Occipital lobe (tissue), 2 donors: ENCODE measurements around the gene UMPS. TPM values are rescaled to one million over a fixed set of nuclear protein-coding genes. Genes with fewer than 3 reads are reported as not detected.
"Not testable (repeated sequence)": the region's sequence is repeated elsewhere in the genome, so short reads cannot be mapped to it uniquely, and the experiment has no call there.

Experiments used
- DNase-seq: peaks from one replicate; lab custom pipeline; 2025; lab: John Stamatoyannopoulos, UW
- total RNA-seq: library from RNA; depleted of rRNA; stranded (reverse); fragments of >200 nt; gene quantifications from one replicate; pipeline ENCODE4 v1.2.3, GENCODE V29; 2014

UMPS gene
- total RNA-seq, 1 donor from 2014 or later, result 59.9 TPM

DNA sequence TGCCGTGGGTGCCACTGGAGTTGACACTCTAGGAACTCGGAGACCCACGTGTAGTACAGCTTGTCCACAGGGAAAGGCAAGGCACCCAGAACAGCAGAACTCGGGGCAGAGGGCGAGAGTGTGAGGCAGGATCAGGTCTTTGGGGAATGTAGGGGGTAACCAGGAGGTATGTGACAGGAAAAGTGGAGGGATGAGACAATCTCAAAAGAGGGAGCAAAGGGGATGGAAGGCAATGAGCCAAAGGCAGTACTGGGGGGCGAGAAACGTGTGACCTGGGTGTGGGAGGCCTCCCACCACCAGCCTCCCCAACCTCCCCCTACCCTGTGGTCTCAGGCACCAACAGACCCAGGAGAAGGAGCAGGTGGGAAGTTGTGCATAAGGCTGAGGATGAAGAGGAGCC lies 48.9 kb downstream of the UMPS start:
- no peak for DNase-seq

GRCh38 chr3:124779751-124780191 lies 49.5 kb downstream of the UMPS start:
- DNase-seq, result no peak

DNA sequence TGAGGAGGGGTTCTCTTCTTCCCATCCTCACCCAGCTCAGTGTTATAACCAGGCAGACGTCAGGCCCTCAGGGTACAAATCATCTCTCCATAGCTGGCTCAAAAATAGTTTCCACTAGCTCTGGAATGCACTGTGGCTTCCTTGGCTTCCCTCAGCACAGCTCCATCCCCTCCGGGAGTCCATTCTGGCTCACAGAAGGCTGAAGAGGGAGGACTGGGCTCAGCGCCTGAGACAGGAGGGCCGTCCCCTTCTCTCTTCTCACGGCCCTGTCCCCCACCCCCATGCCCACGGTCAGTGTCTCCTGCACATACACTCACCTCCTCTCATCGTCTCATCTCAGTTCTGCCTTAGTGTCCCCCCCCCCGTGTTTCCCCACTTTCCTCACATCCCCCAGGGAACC lies 50.1 kb downstream of the UMPS start:
- no peak for DNase-seq

DNA sequence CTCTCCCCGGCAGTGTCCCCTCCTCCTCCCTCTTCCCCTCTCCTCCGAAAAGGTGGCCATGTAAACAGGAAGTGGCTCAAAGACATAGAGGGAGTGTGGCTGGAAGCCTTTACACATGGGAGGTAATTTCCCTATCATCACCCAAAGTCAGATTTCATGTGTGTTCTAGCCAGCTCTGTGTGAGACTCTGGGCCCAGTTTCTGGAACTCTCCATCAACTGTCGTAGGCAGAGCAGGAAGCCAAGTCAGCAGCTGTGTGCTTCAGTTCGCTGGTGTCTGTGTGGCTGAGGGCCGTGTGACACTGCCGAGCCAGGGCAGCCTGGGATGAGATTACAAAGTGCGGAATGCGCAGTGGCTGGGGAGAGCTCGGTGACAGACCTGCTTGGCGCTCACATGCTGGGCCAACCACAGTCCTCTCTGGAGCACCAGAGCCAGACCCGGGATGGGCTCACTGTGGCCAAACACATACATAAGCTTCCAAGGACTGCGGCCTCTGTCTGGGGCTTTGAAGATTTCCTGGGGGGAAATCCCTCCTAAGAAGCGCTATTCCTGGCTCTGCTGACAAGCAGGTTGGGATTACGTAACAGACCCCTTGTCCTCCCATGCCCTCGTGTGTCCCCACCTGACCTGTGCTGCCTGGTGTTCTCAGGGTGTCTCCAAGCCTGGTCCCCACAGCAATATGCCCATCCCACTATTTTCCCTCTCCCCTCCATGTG lies 50.7 kb downstream of the UMPS start:
- DNase-seq, result no peak

DNA sequence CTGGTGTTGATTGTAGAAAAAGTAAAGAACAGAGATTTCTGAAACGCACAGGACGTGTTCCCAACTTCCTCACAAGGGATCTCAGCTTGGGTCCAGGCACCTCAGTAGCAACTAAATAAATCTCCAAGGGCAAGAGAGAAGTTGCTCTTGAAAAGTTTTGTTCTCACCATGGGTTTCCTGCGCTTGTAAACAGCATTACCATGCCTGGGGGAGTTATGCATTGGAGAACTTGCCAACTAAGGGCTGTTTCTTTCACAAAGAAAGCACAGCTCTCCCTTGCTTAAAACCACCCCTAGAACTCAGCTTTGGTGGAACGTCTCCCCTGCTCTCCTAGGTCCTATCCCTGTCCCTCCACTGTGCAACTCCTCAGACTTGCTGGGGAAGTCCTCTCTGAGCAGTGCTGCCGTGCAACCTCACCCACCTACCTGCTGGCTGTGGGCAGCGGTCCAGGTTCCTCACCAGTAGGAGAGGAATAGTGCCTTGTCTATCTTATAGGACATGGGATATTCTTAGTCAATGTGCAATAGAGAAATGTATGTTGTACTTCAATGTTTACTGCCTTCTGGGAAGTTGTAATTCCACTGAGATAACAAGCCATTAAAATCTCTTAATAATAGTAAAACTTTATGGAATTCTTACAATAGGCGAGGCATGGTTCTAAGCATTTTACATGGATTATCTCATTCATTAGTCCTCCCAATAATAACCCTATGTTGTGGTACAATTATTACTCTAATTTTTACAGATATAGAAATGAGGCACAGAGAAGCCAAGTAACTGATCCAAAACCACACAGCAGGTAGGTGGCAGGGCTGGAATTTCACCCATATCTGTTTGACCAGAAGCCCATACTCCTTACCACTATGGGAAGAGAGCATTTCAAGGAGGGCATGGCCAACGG lies 51.5 kb downstream of the UMPS start:
- no peak for DNase-seq

DNA sequence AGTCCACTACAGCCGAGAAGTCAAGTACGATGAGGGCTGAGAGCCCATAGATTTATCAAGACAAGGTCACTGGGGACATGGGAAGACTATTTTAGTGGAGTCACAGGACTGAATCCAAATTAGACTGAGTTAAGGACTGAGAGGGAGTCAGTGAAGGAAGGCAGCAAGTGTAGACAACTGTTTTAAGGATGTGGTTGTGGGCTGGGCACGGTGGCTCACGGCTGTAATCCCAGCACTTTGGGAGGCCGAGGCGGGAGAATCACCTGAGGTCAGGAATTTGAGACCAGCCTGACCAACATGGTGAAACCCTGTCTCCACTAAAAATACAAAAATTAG lies 52.1 kb downstream of the UMPS start:
- not testable (repeated sequence) for DNase-seq

DNA sequence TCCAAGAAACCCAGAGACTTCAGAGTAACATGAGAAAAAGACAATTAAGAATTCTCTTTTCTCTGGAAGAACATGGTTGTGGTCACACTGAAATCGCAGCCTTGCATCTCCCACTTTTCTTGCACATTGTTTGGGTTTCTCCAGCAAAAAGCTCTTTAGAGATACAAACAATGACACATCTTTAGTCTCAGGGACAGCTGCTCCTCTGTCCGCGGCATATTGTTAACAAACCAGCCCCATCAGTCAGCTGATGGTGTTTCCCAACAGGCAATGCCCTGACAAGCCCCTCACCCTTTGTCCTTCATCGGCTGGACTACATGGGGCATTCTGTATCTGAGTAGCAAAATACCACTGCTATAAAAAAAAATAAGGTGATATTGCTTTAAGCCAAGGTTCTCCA lies 53.4 kb downstream of the UMPS start:
- DNase-seq, result no peak

- DNase-seq, result no peak
Measured at GRCh38 chr3:124784686-124785382, 54.6 kb downstream of the UMPS start.

GRCh38 chr3:124785973-124786372 lies 55.7 kb downstream of the UMPS start:
- no peak for DNase-seq

GRCh38 chr3:124786511-124787241 lies 56.4 kb downstream of the UMPS start:
- no peak for DNase-seq

- no peak for DNase-seq
Measured at GRCh38 chr3:124787476-124788195, 57.4 kb downstream of the UMPS start.

DNA sequence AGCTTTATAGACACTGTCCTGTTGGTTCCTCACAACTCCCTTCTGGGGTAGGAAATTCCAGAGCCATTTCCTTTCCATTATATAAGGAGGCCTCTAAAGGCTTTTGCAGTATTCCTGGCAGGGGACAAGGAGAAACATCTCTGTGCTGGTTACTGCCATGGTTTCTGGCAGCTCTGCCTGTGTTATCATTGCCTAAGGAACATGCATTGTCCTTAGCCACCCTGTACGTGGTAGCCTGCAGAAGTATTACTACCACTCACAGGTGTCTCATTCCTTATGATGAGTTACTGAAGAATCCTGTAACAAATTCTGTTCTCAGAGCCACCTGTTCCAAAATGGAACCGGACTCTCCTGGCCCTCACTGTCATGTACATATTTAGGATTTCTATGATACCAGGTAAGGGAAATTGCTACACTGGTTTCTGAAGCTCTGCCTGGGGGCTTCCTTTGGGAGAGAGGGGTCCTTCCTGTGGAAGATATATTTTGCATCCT lies 58.0 kb downstream of the UMPS start:
- no peak for DNase-seq

- DNase-seq, result not testable (repeated sequence)
Measured at GRCh38 chr3:124789103-124789502, 58.9 kb downstream of the UMPS start.

DNA sequence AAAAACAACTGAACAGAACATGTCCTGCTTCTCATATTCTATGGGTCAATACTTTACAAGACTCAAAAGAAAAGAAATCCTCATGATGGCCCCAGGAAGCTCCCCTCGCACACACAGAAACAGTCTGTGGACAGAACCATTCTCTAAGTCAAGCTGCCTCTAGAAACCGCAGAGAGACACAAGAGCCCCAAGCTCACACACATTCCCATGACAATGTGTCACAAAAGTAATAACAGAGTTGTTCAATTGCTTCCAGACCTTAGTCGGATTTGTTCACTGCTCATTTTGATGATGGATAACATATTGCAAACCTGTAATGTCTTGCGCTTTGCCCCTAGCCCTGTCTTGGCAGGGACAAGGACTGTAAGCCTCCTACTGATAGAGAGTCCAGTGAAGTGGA lies 60.9 kb downstream of the UMPS start:
- no peak for DNase-seq

- no peak for DNase-seq
Measured at GRCh38 chr3:124791639-124792151, 61.4 kb downstream of the UMPS start.

DNA sequence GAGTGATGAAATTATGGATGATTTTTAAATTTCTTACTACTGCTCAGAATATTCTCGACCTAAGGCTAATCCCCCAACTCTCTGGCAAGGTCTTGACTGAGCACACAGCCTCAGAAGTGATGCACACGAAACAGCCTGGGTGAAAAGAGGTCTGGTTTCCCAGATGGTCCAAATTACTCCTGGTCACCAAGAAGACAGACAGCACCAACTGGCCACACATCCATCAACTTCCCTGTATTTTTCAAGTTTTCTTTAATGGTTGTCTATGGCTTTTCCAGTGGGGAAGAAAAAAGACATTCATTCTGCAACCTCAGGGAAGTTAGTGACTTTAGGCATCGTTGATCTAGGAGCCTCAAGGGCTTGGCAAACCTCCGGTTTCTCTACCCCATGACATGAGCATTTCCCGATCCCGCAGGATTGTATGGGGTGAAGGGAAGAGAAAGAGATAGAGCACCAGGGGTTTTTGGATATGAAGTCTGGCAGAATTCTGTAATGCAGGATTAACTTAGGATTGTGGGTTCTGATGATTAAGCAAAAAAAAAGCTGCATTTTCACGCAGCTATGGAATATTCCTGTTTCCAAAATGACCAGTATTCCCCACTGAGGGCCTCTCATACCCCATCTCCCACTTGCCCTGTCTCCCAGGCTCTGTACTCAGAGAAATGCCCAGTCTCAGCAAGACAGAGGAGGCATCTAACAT lies 62.2 kb downstream of the UMPS start:
- DNase-seq, result no peak

DNA sequence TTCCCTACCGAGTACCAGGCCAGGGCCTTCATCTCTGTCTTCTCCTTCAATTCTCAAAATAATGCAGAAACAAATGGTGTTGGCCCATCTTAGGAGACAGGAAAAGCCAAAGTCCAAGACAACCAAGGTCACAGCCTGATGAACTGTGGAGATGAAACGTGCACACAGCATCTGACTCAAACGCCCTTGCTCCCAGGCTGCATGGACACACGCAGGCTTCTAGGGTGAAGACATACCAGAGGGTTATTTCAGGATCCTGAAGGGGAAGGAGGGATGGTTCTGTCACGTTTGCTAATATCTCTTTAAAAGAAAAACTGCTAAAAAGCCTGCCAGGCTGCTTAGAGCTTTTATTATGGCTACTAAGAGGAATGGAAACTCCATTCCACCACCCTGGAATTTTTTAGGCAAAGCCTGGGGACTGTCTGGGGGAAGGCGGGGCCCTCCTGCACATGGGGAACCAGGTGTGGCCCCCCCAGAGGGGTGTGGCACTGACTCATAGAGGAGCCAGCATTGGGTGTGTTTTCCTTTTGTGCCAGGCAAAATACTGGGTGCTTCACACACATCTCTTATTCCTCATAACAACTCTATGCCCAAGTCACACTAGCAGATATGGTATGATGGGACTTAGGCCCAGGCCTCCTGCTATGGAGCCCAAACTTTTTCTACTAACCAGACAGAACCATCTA lies 62.9 kb downstream of the UMPS start:
- DNase-seq, result no peak

- DNase-seq, result no peak
Measured at GRCh38 chr3:124796477-124796876, 66.2 kb downstream of the UMPS start.

GRCh38 chr3:124797426-124797945 lies 67.2 kb downstream of the UMPS start:
- DNase-seq, result no peak
